IMR-90 (cell line): ENCODE results near the gene BRD4. TPM values are rescaled to one million over a fixed set of nuclear protein-coding genes. Genes with fewer than 3 reads are reported as not detected.

ENCODE experiments used
- ATAC-seq: fragments of 200-7000 bp; cut with Tn5 transposase; 2 replicates; pipeline ENCODE4 v1.9.1; 2020; ENCODE audit warnings: low read depth, mild to moderate bottlenecking, moderate library complexity
- BruUV-seq: library from RNA; stranded (reverse); fragments of 400-500 nt; replicated peaks from 2 replicates; lab custom pipeline; 2021; lab: Mats Ljungman, UMichigan
- CTCF ChIA-PET: fragments of 300-600 bp; formaldehyde crosslinking; extraction: SDS; loops from one replicate; lab custom pipeline; 2021; ENCODE audit warnings: antibody characterized with exemption; lab: Yijun Ruan, JAX
- POLR2A ChIA-PET: fragments of 300-600 bp; sonication (Branson Sonifier 250); formaldehyde crosslinking; loops from one replicate; lab custom pipeline; 2022; ENCODE audit warnings: antibody characterized with exemption; ENCODE audit not compliant: unreplicated experiment; lab: Charles Lee
- DNase-seq: peaks from one replicate; pipeline ENCODE4 v3.0.0; 2013
- H2AFZ ChIP-seq: replicated peaks from 2 replicates; pipeline ENCODE3; 2013; ENCODE audit warnings: low read length, mild to moderate bottlenecking; ENCODE audit not compliant: poor library complexity
- H2AK5ac ChIP-seq: 2 replicates; pipeline ENCODE4 v1.6.1; 2013; ENCODE audit warnings: low read depth, low read length, inconsistent platforms
- H2AK9ac ChIP-seq: replicated peaks from 2 replicates; pipeline ENCODE3; 2013; ENCODE audit warnings: mild to moderate bottlenecking, low read depth, low read length, moderate library complexity; ENCODE audit not compliant: poor library complexity
- H2BK120ac ChIP-seq: 2 replicates; pipeline ENCODE4 v1.6.1; 2013; ENCODE audit warnings: low read depth, low read length, inconsistent platforms
- H2BK15ac ChIP-seq: 3 replicates; pipeline ENCODE4 v1.6.1; 2013; ENCODE audit warnings: low read depth, low read length, inconsistent platforms
- H2BK20ac ChIP-seq: 2 replicates; pipeline ENCODE4 v1.6.1; 2013; ENCODE audit warnings: low read depth, mild to moderate bottlenecking, inconsistent platforms, low read length, moderate library complexity
- H2BK5ac ChIP-seq: 2 replicates; pipeline ENCODE4 v1.6.1; 2013; ENCODE audit warnings: mild to moderate bottlenecking, low read depth, low read length, inconsistent platforms; ENCODE audit not compliant: poor library complexity, severe bottlenecking
- H3K14ac ChIP-seq: replicated peaks from 2 replicates; pipeline ENCODE4 v1.6.1; 2013; ENCODE audit warnings: low read depth, low read length, inconsistent platforms
- H3K18ac ChIP-seq: 2 replicates; pipeline ENCODE4 v1.6.1; 2013; ENCODE audit warnings: low read depth, low read length, control low read depth
- H3K23ac ChIP-seq: 2 replicates; pipeline ENCODE4 v1.6.1; 2013; ENCODE audit warnings: low read depth, low read length, inconsistent platforms
- H3K27ac ChIP-seq: 2 replicates; pipeline ENCODE4 v1.5.1; 2013; ENCODE audit warnings: mild to moderate bottlenecking, control low read depth, low read length; ENCODE audit not compliant: insufficient read depth
- H3K27me3 ChIP-seq: 2 replicates; pipeline ENCODE4 v1.6.1; 2013; ENCODE audit warnings: low read length; ENCODE audit not compliant: control insufficient read depth, insufficient read depth
- H3K36me3 ChIP-seq: 2 replicates; pipeline ENCODE4 v1.6.1; 2013; ENCODE audit warnings: low read length, mixed read lengths; ENCODE audit not compliant: control insufficient read depth, insufficient read depth
- H3K4ac ChIP-seq: 2 replicates; pipeline ENCODE4 v1.6.1; 2013; ENCODE audit warnings: low read depth, low read length, inconsistent platforms
- H3K4me1 ChIP-seq: 2 replicates; pipeline ENCODE4 v1.6.1; 2013; ENCODE audit warnings: low read length, mixed read lengths; ENCODE audit not compliant: control insufficient read depth, insufficient read depth
- H3K4me2 ChIP-seq: 2 replicates; pipeline ENCODE4 v1.6.1; 2013; ENCODE audit warnings: low read depth, mild to moderate bottlenecking, control low read depth, low read length, moderate library complexity
- H3K4me3 ChIP-seq: 2 replicates; pipeline ENCODE4 v1.5.1; 2013; ENCODE audit warnings: low read depth, mild to moderate bottlenecking, control low read depth, low read length, moderate library complexity; ENCODE audit not compliant: insufficient read depth
- H3K56ac ChIP-seq: 2 replicates; pipeline ENCODE4 v1.6.1; 2013; ENCODE audit warnings: low read length, inconsistent platforms; ENCODE audit not compliant: insufficient read depth; ENCODE audit errors: extremely low read depth
- H3K79me1 ChIP-seq, 2 experiments: 2 replicates each; pipeline ENCODE4 v1.6.1; 2013; ENCODE audit warnings: low read length in 2 of 2, inconsistent platforms in 1 of 2, low read depth in 1 of 2
- H3K9ac ChIP-seq: 2 replicates; pipeline ENCODE4 v1.6.1; 2013; ENCODE audit warnings: low read depth, low read length, control low read depth
- H3K9me1 ChIP-seq: 2 replicates; pipeline ENCODE4 v1.6.1; 2013; ENCODE audit warnings: low read length, inconsistent platforms; ENCODE audit not compliant: insufficient read depth
- H3K9me3 ChIP-seq: 2 replicates; pipeline ENCODE4 v1.6.1; 2013; ENCODE audit warnings: low read length; ENCODE audit not compliant: control insufficient read depth, insufficient read depth
- H4K20me1 ChIP-seq: 2 replicates; pipeline ENCODE4 v1.6.1; 2013; ENCODE audit warnings: low read length, inconsistent platforms; ENCODE audit not compliant: insufficient read depth
- H4K5ac ChIP-seq: 2 replicates; pipeline ENCODE4 v1.6.1; 2013; ENCODE audit warnings: mild to moderate bottlenecking, low read depth, low read length, control low read depth
- H4K8ac ChIP-seq, 2 experiments: 2 replicates each; pipeline ENCODE4 v1.6.1; 2013; ENCODE audit warnings: low read depth in 2 of 2, low read length in 2 of 2, control low read depth in 1 of 2, inconsistent platforms in 1 of 2
- H4K91ac ChIP-seq: 2 replicates; pipeline ENCODE4 v1.6.1; 2013; ENCODE audit warnings: low read depth, low read length, inconsistent platforms; ENCODE audit not compliant: insufficient read depth
- CEBPB ChIP-seq: IDR thresholded peaks from 2 replicates; pipeline ENCODE4 v1.6.1; 2012; ENCODE audit warnings: low read depth, low read length, improper control_type of control experiment
- CHD1 ChIP-seq: IDR thresholded peaks from 2 replicates; pipeline ENCODE4 v1.6.1; 2012; ENCODE audit warnings: low read depth, low read length, improper control_type of control experiment
- MAFK ChIP-seq: IDR thresholded peaks from 2 replicates; pipeline ENCODE4 v1.6.1; 2012; ENCODE audit warnings: low read depth, low read length, improper control_type of control experiment
- POLR2A ChIP-seq: IDR thresholded peaks from 2 replicates; pipeline ENCODE4 v1.6.1; 2012; ENCODE audit warnings: mild to moderate bottlenecking, low read depth, low read length
- WGBS, 2 experiments: methylation state at CpG; one replicate each; pipeline versions ENCODE4 v1.1.5 to v1.1.7; 2013; ENCODE audit warnings: missing lambda C conversion rate in 2 of 2; ENCODE audit not compliant: insufficient read length in 1 of 2; ENCODE audit errors: extremely low coverage in 2 of 2; 5-methylcytosine and 5-hydroxymethylcytosine counted together
- dilution Hi-C: fragments of 300-500 bp; cut with HindIII; formaldehyde crosslinking; loops from one replicate; pipeline ENCODE4 v1.14.3; 2018; ENCODE audit warnings: low sequenced_read_pairs; ENCODE audit not compliant: unreplicated experiment
- in situ Hi-C: fragments of 300-500 bp; cut with MboI; formaldehyde crosslinking; loops from 3 replicates; pipeline ENCODE4 v1.14.3; 2019; ENCODE audit warnings: low sequenced_read_pairs, inconsistent platforms, mixed read lengths
- intact Hi-C: fragments of 100-400 bp; cut with micrococcal nuclease; formaldehyde crosslinking; loops from 2 replicates; pipeline ENCODE4 v1.10.0; 2022
- polyA plus RNA-seq, 3 experiments: library from polyadenylated mRNA; depleted of rRNA; stranded (reverse); fragments of >200 nt; gene quantifications; 2 replicates each; pipeline ENCODE4 v1.2.3, GENCODE V29; 2012; ENCODE audit warnings: low replicate concordance in 1 of 3
- total RNA-seq: library from RNA; depleted of rRNA; stranded (reverse); fragments of >200 nt; gene quantifications from 2 replicates; pipeline ENCODE4 v1.2.3, GENCODE V29; 2012

The BRD4 gene
- total and polyA plus RNA-seq, 2 of the 4 experiments (the other 2 are of a cell fraction), result 7.0 to 21.1 TPM

DNA sequence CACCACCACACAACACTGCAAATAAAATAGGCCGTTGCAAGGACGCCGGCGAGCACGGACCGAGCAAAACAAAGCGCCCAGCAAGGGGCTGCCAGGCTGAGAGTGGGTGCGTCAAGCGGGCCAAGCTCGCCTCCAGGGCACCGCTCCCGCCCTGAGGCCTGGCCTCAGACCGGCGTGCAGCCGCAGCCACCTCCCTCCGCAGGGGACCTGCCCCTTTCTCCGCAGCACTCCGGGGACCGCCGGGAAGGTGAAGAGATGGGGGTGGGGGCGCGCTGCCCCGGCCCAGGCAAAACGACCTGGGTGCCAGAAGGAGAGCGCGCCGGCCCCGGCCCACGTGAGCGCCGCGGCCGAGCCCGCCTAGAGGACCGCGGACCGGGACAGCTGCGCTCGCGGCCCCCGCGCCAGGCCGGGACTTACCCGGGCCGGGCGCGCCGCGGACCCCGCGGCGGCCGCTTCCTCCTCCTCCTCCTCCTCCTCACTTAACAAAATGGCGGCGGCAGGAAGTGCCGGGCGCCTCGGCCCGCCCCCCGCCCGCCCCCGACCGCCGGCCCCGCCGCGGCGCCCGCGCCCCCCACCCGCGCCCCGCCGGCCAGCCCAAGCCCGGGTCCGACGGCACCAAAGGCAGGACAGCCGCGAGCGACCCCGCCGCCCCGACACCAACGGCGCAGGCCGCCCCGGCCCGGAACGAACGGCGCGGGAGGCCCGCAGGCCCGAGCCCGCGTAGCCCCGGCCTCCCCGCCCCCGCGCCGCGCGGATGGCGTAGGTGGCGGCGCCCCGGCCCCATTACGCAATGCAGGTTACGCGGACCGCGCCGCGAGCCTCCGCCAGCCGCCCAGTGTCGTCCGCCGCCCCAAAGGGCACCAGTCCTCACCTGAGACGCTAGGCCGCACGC lies 674 bp downstream of the BRD4 start:
- BruUV-seq, result no TSS peak
- H2BK120ac ChIP-seq, result peak overlapping the region; percentile 43
- H4K5ac ChIP-seq, result peak overlapping the region; percentile 1
- H2AFZ ChIP-seq, result peak overlapping the region; percentile 97
- H2AK5ac ChIP-seq, result peak overlapping the region; percentile 86
- ChIA-PET POLR2A (no interaction called here), CTCF (no interaction called here)
- H3K27me3 ChIP-seq, result no peaks in the 10 kb centered on the region
- H3K23ac ChIP-seq, result peak overlapping the region; percentile 21
- H3K79me1 ChIP-seq, result peaks cover 9 to 43% of the 10 kb centered on the region in 2 experiments
- peak overlapping the region; percentile 0; the same call in 1 of the 3 replicates for H2BK15ac ChIP-seq
- H3K9ac ChIP-seq, result peak overlapping the region; percentile 93
- peaks cover 49% of the 10 kb centered on the region for H4K20me1 ChIP-seq
- H3K4ac ChIP-seq, result peak overlapping the region; percentile 88
- peak overlapping the region; percentile 80 for H3K4me3 ChIP-seq
- peak overlapping the region; percentile 4 to 26; a peak in 1 of 4 replicates for H4K8ac ChIP-seq
- peak; percentile 97 for TF ChIP-seq CEBPB
- TF ChIP-seq CHD1, result peak; percentile 16; the same call in 1 of the 2 replicates
- TF ChIP-seq POLR2A, result peak; percentile 54
- TF ChIP-seq MAFK, result no peak
- WGBS, 2 experiments, result 1% methylated on average over 27 of the region's 122 CpGs; no CpG with 5 or more reads in 1 of the 2 experiments
- intact Hi-C loops (loop anchor here (2.0 kb wide), 1 partner anchor 67 kb away; no protein-coding TSS in a partner anchor), in situ Hi-C loops (no loop called here), dilution Hi-C loops (no loop called here)
- peak overlapping the region; percentile 91 for H2BK5ac ChIP-seq
- peak overlapping the region; percentile 89 for H3K14ac ChIP-seq
- DNase-seq (no peak), ATAC-seq (peak; percentile 63)
- no peaks in the 10 kb centered on the region for H3K36me3 ChIP-seq
- H3K56ac ChIP-seq, result peak overlapping the region; percentile 65
- H3K9me3 ChIP-seq, result no peaks in the 10 kb centered on the region
- peaks cover 14% of the 10 kb centered on the region for H3K4me1 ChIP-seq
- peaks cover 17% of the 10 kb centered on the region for H3K9me1 ChIP-seq
- peak overlapping the region; percentile 92 for H3K4me2 ChIP-seq
- peak overlapping the region; percentile 98 for H2AK9ac ChIP-seq
- H2BK20ac ChIP-seq, result no peak overlapping the region
- peak overlapping the region; percentile 0; the same call in 1 of the 2 replicates for H3K18ac ChIP-seq
- peak overlapping the region; percentile 96 for H3K27ac ChIP-seq
- peak overlapping the region; percentile 76 for H4K91ac ChIP-seq
